GM12878 (cell line): Measurements from ENCODE around the gene ADAMTS18. TPM values are rescaled to one million over a fixed set of nuclear protein-coding genes. Genes with fewer than 3 reads are reported as not detected.

Experiments used
- ATAC-seq: fragments of 200-7000 bp; cut with Tn5 transposase; 3 replicates; pipeline ENCODE4 v1.9.1; 2020; ENCODE audit warnings: mild to moderate bottlenecking, moderate library complexity
- BruUV-seq: library from RNA; stranded (reverse); fragments of 400-500 nt; replicated peaks from 2 replicates; lab custom pipeline; 2021; lab: Mats Ljungman, UMichigan
- CTCF ChIA-PET: fragments of 300-600 bp; sonication (Branson Sonifier 250); formaldehyde crosslinking; extraction: SDS; loops from one replicate; lab custom pipeline; 2021; ENCODE audit warnings: inconsistent platforms; lab: Yijun Ruan, JAX
- POLR2A ChIA-PET: fragments of 350-600 bp; formaldehyde crosslinking; extraction: SDS; loops from one replicate; lab custom pipeline; 2021; ENCODE audit warnings: inconsistent platforms; lab: Charles Lee
- RAD21 ChIA-PET: fragments of 300-600 bp; sonication (Branson Sonifier 250); formaldehyde crosslinking; loops from one replicate; lab custom pipeline; 2023; ENCODE audit warnings: antibody characterized with exemption; ENCODE audit not compliant: unreplicated experiment; lab: Charles Lee
- SMC1A ChIA-PET: fragments of 300-600 bp; sonication (Branson Sonifier 250); formaldehyde crosslinking; loops from one replicate; lab custom pipeline; 2023; ENCODE audit not compliant: unreplicated experiment, uncharacterized antibody; lab: Charles Lee
- DNase-seq: peaks from one replicate; pipeline ENCODE4 v3.0.0-alpha.2; 2011; ENCODE audit warnings: low read depth, low spot score
- FAIRE-seq: peaks from 3 replicates; lab custom pipeline; 2011; peaks lifted over from hg19 to GRCh38; lab: Jason Lieb, UNC
- H2AFZ ChIP-seq: 2 replicates; pipeline ENCODE4 v1.6.0; 2011; ENCODE audit warnings: low read depth, low read length, control low read depth; ENCODE audit not compliant: control insufficient read depth
- H3K27ac ChIP-seq: 2 replicates; pipeline ENCODE4 v1.5.1; 2011; ENCODE audit warnings: control low read depth; ENCODE audit not compliant: control insufficient read depth, insufficient read depth
- H3K27me3 ChIP-seq, 2 experiments: replicated peaks in 1 of 2; 2 replicates each; pipeline versions ENCODE4 v1.6.0 to v1.6.1; 2011; ENCODE audit warnings: low read length in 1 of 2; ENCODE audit not compliant: control insufficient read depth in 2 of 2, insufficient read depth in 2 of 2
- H3K36me3 ChIP-seq, 2 experiments: 2 replicates each; pipeline ENCODE4 v1.5.1; 2011; ENCODE audit warnings: low read length in 1 of 2; ENCODE audit not compliant: control insufficient read depth in 2 of 2, insufficient read depth in 2 of 2
- H3K4me1 ChIP-seq: 2 replicates; pipeline ENCODE4 v1.6.1; 2011; ENCODE audit warnings: mild to moderate bottlenecking, low read length, moderate library complexity, mixed read lengths; ENCODE audit not compliant: control insufficient read depth, insufficient read depth
- H3K4me2 ChIP-seq: 2 replicates; pipeline ENCODE4 v1.6.0; 2011; ENCODE audit warnings: control low read depth; ENCODE audit not compliant: control insufficient read depth, insufficient read depth
- H3K4me3 ChIP-seq: fragments of 200-600 bp; sonication (generic); 2 replicates; pipeline ENCODE4 v1.5.1; 2016
- H3K79me2 ChIP-seq: 2 replicates; pipeline ENCODE4 v1.6.0; 2011; ENCODE audit warnings: low read length; ENCODE audit not compliant: control insufficient read depth, insufficient read depth
- H3K9ac ChIP-seq: 2 replicates; pipeline ENCODE4 v1.8.0; 2011; ENCODE audit warnings: low read length, control low read depth, mixed read lengths; ENCODE audit not compliant: control insufficient read depth, insufficient read depth
- H3K9me3 ChIP-seq: replicated peaks from 3 replicates; pipeline ENCODE4 v1.5.1; 2011; ENCODE audit warnings: mild to moderate bottlenecking, low read length; ENCODE audit not compliant: control insufficient read depth, insufficient read depth
- H4K20me1 ChIP-seq: 2 replicates; pipeline ENCODE4 v1.6.0; 2011; ENCODE audit not compliant: control insufficient read depth, insufficient read depth
- ATF7 ChIP-seq: fragments of 450-650 bp; IDR thresholded peaks from 2 replicates; pipeline ENCODE4 v1.6.1; 2016; ENCODE audit warnings: low read depth, mild to moderate bottlenecking
- BCL11A ChIP-seq: IDR thresholded peaks from 2 replicates; pipeline ENCODE4 v1.6.1; 2011; ENCODE audit warnings: low read depth, low read length
- EZH2 ChIP-seq: IDR thresholded peaks from 2 replicates; pipeline ENCODE4 v1.6.1; 2012; ENCODE audit warnings: low read depth, mild to moderate bottlenecking, control low read depth, inconsistent platforms, low read length, borderline replicate concordance; ENCODE audit not compliant: control insufficient read depth
- FOXK2 ChIP-seq: fragments of 450-650 bp; IDR thresholded peaks from 2 replicates; pipeline ENCODE4 v1.6.1; 2017; ENCODE audit warnings: mild to moderate bottlenecking, moderate library complexity
- MEF2B ChIP-seq: fragments of 450-650 bp; IDR thresholded peaks from 2 replicates; pipeline ENCODE4 v1.6.1; 2018; ENCODE audit warnings: mild to moderate bottlenecking, moderate library complexity; ENCODE audit not compliant: partially characterized antibody, poor library complexity, severe bottlenecking
- NFXL1 ChIP-seq: fragments of 450-650 bp; IDR thresholded peaks from 2 replicates; pipeline ENCODE4 v1.6.1; 2017; ENCODE audit warnings: antibody characterized with exemption, mild to moderate bottlenecking, borderline replicate concordance
- NR2C2 ChIP-seq: IDR thresholded peaks from 2 replicates; pipeline ENCODE4 v1.6.1; 2011; ENCODE audit warnings: borderline replicate concordance, low read depth; ENCODE audit not compliant: control insufficient read depth, insufficient read length
- POLR2A ChIP-seq: IDR thresholded peaks from 2 replicates; pipeline ENCODE4 v1.6.1; 2011; ENCODE audit warnings: low read depth, mild to moderate bottlenecking, low read length
- POU2F2 ChIP-seq: IDR thresholded peaks from 3 replicates; pipeline ENCODE4 v1.6.1; 2011; ENCODE audit warnings: low read depth, mild to moderate bottlenecking, low read length, borderline replicate concordance
- TBL1XR1 ChIP-seq: IDR thresholded peaks from 2 replicates; pipeline ENCODE4 v1.6.1; 2012; ENCODE audit warnings: low read depth, low read length, improper control_type of control experiment
- ZSCAN29 ChIP-seq: fragments of 450-650 bp; IDR thresholded peaks from 2 replicates; pipeline ENCODE4 v1.6.1; 2017; ENCODE audit warnings: mild to moderate bottlenecking, moderate library complexity
- WGBS: methylation state at CpG from one replicate; pipeline ENCODE4 v1.1.6; 2016; ENCODE audit warnings: low lambda C conversion rate; ENCODE audit not compliant: insufficient replicate concordance, insufficient coverage; ENCODE audit errors: missing lambda C conversion rate; 5-methylcytosine and 5-hydroxymethylcytosine counted together
- in situ Hi-C: fragments of 300-500 bp; cut with MboI; formaldehyde crosslinking; loops from 9 replicates; pipeline ENCODE4 v1.14.3; 2018; ENCODE audit warnings: mixed read lengths
- intact Hi-C: fragments of 100-400 bp; cut with micrococcal nuclease; formaldehyde crosslinking; loops from one replicate; pipeline ENCODE4 v1.14.2; 2022; ENCODE audit not compliant: unreplicated experiment
- polyA plus RNA-seq, 11 experiments: library from polyadenylated mRNA; depleted of rRNA in 4 of 11; unstranded in 6 of 11; stranded (reverse) in 5 of 11; fragments of >200 nt; fragmentation: Nextera tagmentation in 4 of 11; fragmentation: Illumina TruSeq in 1 of 11; extraction: Ambion mirVana in 4 of 11; extraction: Trizol in 1 of 11; gene quantifications; 1 replicate in 1 of 11; 2 replicates in 10 of 11; pipeline versions ENCODE4 v1.2.1 to v1.2.3, GENCODE V29; 2011 to 2016; ENCODE audit warnings: inconsistent platforms in 2 of 11, missing spikeins in 2 of 11, low read depth in 1 of 11
- total RNA-seq, 4 experiments: library from RNA; depleted of rRNA in 3 of 4; stranded (reverse); fragments of >200 nt in 3 of 4; fragmentation: Illumina TruSeq in 1 of 4; extraction: Trizol in 1 of 4; gene quantifications; 2 replicates each; pipeline versions ENCODE4 v1.2.1 to v1.2.3, GENCODE V29; 2013 to 2021
- TF ChIP-seq, protein P1 (sequence below): fragments of 450-650 bp; IDR thresholded peaks from 2 replicates; pipeline ENCODE4 v1.6.1; 2017; ENCODE audit warnings: mild to moderate bottlenecking, low read depth, inconsistent platforms; ENCODE audit not compliant: poor library complexity, severe bottlenecking
- TF ChIP-seq, protein P2 (sequence below): fragments of 450-650 bp; IDR thresholded peaks from 2 replicates; pipeline ENCODE4 v1.6.1; 2014; ENCODE audit warnings: mild to moderate bottlenecking
- TF ChIP-seq, protein P3 (sequence below): fragments of 450-650 bp; formaldehyde crosslinking; IDR thresholded peaks from 2 replicates; pipeline ENCODE4 v1.5.0; 2022; ENCODE audit warnings: mild to moderate bottlenecking, missing genetic modification characterization
- TF ChIP-seq, protein P4 (sequence below): fragments of 450-650 bp; IDR thresholded peaks from 2 replicates; pipeline ENCODE4 v1.6.1; 2017; ENCODE audit warnings: mild to moderate bottlenecking, moderate library complexity

The ADAMTS18 gene
- total and polyA plus RNA-seq, 10 of the 15 experiments (the other 5 are each of a cell fraction or from before 2014, with no cell fraction given), result not detected

DNA sequence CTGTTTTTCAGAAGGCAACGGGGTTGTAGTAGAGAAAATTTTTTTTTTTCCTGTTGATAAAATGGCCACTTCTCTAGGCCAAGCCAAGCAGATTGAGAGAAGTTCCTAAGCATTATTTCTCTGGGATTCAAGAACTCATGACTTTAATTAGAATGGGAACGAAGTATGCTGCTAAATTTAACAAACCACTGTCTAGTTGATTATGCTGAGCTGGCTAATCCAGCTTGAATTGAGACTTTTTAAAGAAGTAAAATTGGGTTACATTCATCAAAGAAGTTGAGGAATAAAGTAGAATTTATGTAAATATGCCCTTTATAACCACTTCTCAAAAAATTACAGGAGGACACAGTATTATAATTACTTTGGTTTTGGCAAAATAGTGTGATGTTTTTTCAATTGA, 152.5 kb downstream of the ADAMTS18 start:
- FAIRE-seq, result no peak
- no peak for DNase-seq
- TF ChIP-seq, protein P1, sequence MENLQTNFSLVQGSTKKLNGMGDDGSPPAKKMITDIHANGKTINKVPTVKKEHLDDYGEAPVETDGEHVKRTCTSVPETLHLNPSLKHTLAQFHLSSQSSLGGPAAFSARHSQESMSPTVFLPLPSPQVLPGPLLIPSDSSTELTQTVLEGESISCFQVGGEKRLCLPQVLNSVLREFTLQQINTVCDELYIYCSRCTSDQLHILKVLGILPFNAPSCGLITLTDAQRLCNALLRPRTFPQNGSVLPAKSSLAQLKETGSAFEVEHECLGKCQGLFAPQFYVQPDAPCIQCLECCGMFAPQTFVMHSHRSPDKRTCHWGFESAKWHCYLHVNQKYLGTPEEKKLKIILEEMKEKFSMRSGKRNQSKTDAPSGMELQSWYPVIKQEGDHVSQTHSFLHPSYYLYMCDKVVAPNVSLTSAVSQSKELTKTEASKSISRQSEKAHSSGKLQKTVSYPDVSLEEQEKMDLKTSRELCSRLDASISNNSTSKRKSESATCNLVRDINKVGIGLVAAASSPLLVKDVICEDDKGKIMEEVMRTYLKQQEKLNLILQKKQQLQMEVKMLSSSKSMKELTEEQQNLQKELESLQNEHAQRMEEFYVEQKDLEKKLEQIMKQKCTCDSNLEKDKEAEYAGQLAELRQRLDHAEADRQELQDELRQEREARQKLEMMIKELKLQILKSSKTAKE, result no peak
- TF ChIP-seq FOXK2, result no peak
- no peak for TF ChIP-seq POLR2A
- no peak for TF ChIP-seq NR2C2
- no peak for TF ChIP-seq ZSCAN29
- TF ChIP-seq MEF2B, result no peak
- TF ChIP-seq, protein P2, sequence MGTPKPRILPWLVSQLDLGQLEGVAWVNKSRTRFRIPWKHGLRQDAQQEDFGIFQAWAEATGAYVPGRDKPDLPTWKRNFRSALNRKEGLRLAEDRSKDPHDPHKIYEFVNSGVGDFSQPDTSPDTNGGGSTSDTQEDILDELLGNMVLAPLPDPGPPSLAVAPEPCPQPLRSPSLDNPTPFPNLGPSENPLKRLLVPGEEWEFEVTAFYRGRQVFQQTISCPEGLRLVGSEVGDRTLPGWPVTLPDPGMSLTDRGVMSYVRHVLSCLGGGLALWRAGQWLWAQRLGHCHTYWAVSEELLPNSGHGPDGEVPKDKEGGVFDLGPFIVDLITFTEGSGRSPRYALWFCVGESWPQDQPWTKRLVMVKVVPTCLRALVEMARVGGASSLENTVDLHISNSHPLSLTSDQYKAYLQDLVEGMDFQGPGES, result no peak
- TF ChIP-seq ATF7, result no peak
- TF ChIP-seq EZH2, result no peak
- no peak for TF ChIP-seq TBL1XR1
- no peak for TF ChIP-seq NFXL1
- no peak for TF ChIP-seq BCL11A
- TF ChIP-seq, protein P3, sequence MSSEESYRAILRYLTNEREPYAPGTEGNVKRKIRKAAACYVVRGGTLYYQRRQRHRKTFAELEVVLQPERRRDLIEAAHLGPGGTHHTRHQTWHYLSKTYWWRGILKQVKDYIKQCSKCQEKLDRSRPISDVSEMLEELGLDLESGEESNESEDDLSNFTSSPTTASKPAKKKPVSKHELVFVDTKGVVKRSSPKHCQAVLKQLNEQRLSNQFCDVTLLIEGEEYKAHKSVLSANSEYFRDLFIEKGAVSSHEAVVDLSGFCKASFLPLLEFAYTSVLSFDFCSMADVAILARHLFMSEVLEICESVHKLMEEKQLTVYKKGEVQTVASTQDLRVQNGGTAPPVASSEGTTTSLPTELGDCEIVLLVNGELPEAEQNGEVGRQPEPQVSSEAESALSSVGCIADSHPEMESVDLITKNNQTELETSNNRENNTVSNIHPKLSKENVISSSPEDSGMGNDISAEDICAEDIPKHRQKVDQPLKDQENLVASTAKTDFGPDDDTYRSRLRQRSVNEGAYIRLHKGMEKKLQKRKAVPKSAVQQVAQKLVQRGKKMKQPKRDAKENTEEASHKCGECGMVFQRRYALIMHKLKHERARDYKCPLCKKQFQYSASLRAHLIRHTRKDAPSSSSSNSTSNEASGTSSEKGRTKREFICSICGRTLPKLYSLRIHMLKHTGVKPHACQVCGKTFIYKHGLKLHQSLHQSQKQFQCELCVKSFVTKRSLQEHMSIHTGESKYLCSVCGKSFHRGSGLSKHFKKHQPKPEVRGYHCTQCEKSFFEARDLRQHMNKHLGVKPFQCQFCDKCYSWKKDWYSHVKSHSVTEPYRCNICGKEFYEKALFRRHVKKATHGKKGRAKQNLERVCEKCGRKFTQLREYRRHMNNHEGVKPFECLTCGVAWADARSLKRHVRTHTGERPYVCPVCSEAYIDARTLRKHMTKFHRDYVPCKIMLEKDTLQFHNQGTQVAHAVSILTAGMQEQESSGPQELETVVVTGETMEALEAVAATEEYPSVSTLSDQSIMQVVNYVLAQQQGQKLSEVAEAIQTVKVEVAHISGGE (CRISPR knock-in tag), result no peak
- TF ChIP-seq POU2F2, result no peak
- TF ChIP-seq, protein P4, sequence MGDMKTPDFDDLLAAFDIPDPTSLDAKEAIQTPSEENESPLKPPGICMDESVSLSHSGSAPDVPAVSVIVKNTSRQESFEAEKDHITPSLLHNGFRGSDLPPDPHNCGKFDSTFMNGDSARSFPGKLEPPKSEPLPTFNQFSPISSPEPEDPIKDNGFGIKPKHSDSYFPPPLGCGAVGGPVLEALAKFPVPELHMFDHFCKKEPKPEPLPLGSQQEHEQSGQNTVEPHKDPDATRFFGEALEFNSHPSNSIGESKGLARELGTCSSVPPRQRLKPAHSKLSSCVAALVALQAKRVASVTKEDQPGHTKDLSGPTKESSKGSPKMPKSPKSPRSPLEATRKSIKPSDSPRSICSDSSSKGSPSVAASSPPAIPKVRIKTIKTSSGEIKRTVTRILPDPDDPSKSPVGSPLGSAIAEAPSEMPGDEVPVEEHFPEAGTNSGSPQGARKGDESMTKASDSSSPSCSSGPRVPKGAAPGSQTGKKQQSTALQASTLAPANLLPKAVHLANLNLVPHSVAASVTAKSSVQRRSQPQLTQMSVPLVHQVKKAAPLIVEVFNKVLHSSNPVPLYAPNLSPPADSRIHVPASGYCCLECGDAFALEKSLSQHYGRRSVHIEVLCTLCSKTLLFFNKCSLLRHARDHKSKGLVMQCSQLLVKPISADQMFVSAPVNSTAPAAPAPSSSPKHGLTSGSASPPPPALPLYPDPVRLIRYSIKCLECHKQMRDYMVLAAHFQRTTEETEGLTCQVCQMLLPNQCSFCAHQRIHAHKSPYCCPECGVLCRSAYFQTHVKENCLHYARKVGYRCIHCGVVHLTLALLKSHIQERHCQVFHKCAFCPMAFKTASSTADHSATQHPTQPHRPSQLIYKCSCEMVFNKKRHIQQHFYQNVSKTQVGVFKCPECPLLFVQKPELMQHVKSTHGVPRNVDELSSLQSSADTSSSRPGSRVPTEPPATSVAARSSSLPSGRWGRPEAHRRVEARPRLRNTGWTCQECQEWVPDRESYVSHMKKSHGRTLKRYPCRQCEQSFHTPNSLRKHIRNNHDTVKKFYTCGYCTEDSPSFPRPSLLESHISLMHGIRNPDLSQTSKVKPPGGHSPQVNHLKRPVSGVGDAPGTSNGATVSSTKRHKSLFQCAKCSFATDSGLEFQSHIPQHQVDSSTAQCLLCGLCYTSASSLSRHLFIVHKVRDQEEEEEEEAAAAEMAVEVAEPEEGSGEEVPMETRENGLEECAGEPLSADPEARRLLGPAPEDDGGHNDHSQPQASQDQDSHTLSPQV, result no peak

More for the DNA sequence above, 152.5 kb downstream of the ADAMTS18 start:
- H3K4me3 ChIP-seq, result no peak overlapping the region
- in situ Hi-C loops, result no loop called here
- no peaks in the 10 kb centered on the region for H3K79me2 ChIP-seq
- RAD21 ChIA-PET, result no interaction called here
- no peaks in the 10 kb centered on the region for H3K36me3 ChIP-seq
- CTCF ChIA-PET, result interaction anchor here (1.0 kb wide), 1 partner anchor 45 kb away, joined by 3 read pairs; no protein-coding TSS in a partner anchor
- no peak overlapping the region for H3K27ac ChIP-seq
- 4% methylated on average over 2 of the region's 2 CpGs for WGBS
- no peaks in the 10 kb centered on the region for H3K27me3 ChIP-seq
- no peak overlapping the region for H3K9ac ChIP-seq
- POLR2A ChIA-PET, result interaction anchor here (0.6 kb wide), 1 partner anchor 26 kb away, joined by 3 read pairs; no protein-coding TSS in a partner anchor
- ATAC-seq, result no peak
- no peaks in the 10 kb centered on the region for H4K20me1 ChIP-seq
- SMC1A ChIA-PET, result no interaction called here
- H3K4me2 ChIP-seq, result no peak overlapping the region
- intact Hi-C loops, result no loop called here
- no peaks in the 10 kb centered on the region for H3K9me3 ChIP-seq
- H3K4me1 ChIP-seq, result no peaks in the 10 kb centered on the region
- no TSS peak for BruUV-seq
- no peak overlapping the region for H2AFZ ChIP-seq
